ENCODE measurements around the gene STX11. TPM values are rescaled to one million over a fixed set of nuclear protein-coding genes. Genes with fewer than 3 reads are reported as not detected.
A peak's percentile ranks its signal among the peaks of the same experiment; 100 is the strongest.

STX11 gene
- polyA plus RNA-seq, 1 donor (not counting 4 experiments of a cell fraction or from before 2014, with no cell fraction given), result 0.28 TPM

DNA sequence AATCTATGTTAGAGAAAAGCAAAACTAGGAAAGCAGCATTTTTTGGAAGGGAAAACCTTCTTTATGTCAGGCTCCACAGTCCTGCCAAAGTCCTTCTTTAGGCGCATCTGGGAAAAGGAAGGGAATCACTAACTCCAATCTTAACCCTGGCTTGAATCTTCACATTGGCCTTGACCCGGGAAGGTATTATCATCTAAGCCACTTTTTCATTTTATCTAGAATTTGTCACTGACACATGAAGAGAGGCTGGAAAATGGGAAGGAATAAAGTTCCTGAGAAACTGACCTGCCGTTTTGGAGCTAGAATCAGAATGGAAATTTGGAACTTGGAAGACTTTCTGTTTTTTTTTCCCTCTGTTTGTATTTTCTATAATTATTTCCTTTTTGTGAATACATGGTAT lies 81.4 kb downstream of the STX11 start:
- TF ChIP-seq CTCF (optimal IDR thresholded peaks at IDR 0.05 in 1 of 3, IDR thresholded peaks at IDR 0.05 in 1 of 3, conservative IDR thresholded peaks at IDR 0.05 in 1 of 3; ENCODE audit: extremely low read depth in 1 of 3, insufficient read depth in 2 of 3, low read length in 3 of 3) (no peak), EZH2 (IDR thresholded peaks at IDR 0.05; ENCODE audit: low read length) (no peak)
- Histone ChIP-seq H3K79me2 (ENCODE audit: control insufficient read depth, insufficient read depth, low read length) (no peaks in the 10 kb centered on the region), H3K9ac (ENCODE audit: control insufficient read depth, extremely low read depth, insufficient read depth, low read length) (no peak overlapping the region), H3K4me1 (ENCODE audit: control insufficient read depth, extremely low read depth, insufficient read depth, low read length) (no peaks in the 10 kb centered on the region), H3K4me3 (ENCODE audit: control insufficient read depth in 2 of 3, extremely low read depth in 1 of 3, insufficient read depth in 2 of 3, low read depth in 1 of 3, low read length in 3 of 3) (no peak overlapping the region), H3K9me1 (ENCODE audit: control insufficient read depth, extremely low read depth, insufficient read depth, low read length) (no peaks in the 10 kb centered on the region), H3K27me3 (ENCODE audit: control insufficient read depth, extremely low read depth, insufficient read depth, low read length) (no peaks in the 10 kb centered on the region), H2AFZ (ENCODE audit: control insufficient read depth, low read length) (no peak overlapping the region), H3K36me3 (ENCODE audit: control insufficient read depth in 2 of 2, extremely low read depth in 1 of 2, insufficient read depth in 2 of 2, low read length in 2 of 2) (no peaks in the 10 kb centered on the region), H3K27ac (ENCODE audit: control insufficient read depth, insufficient read depth, low read length) (no peak overlapping the region), H3K4me2 (ENCODE audit: control insufficient read depth, extremely low read depth, insufficient read depth, low read depth, low read length) (no peak overlapping the region), H3K9me3 (ENCODE audit: control insufficient read depth, low read depth, low read length) (no peaks in the 10 kb centered on the region), H4K20me1 (ENCODE audit: control insufficient read depth, extremely low read depth, insufficient read depth, low read length) (no peaks in the 10 kb centered on the region)
- FAIRE-seq, result no peak
- dilution Hi-C loops (cut with MboI; ENCODE audit: extremely low pct_ligation_motif_present, low sequenced_read_pairs), result no loop called here
- no peak for DNase-seq (ENCODE audit: low read depth, low spot score)

DNA sequence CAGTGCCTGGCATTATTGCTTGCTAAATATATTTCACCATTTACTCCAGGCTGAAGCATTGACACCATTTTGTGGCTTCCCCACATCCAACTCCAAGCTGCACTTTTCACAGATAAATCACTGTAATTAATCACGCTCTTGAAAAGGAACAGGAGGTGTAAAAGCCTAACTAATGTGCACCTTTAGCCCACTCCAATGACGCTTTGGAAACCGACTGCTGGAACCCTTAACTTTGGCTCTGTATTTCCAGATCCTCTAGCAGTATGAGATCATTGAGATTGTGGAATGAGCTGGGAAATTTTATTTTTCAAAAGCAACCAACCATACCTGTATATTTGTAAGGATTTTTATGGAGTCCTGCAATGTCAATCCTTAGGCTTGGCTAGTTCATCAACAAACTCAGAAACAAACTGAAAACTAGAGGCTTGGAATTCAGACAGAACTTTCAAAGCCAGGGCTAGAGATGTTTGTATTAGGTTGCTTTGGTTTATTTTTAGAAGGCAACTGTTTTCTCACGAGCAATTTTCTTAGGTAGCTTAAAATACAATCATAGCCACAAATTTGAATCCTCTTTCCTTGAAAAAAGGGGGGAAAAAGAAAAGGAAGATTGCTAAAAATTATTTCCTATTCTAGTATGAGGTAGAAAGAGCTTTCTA lies 82.0 kb downstream of the STX11 start:
- Histone ChIP-seq H3K27me3 (ENCODE audit: control insufficient read depth, extremely low read depth, insufficient read depth, low read length) (no peaks in the 10 kb centered on the region), H3K4me2 (ENCODE audit: control insufficient read depth, extremely low read depth, insufficient read depth, low read depth, low read length) (no peak overlapping the region), H3K4me3 (ENCODE audit: control insufficient read depth in 2 of 3, extremely low read depth in 1 of 3, insufficient read depth in 2 of 3, low read depth in 1 of 3, low read length in 3 of 3) (no peak overlapping the region), H4K20me1 (ENCODE audit: control insufficient read depth, extremely low read depth, insufficient read depth, low read length) (no peaks in the 10 kb centered on the region), H3K4me1 (ENCODE audit: control insufficient read depth, extremely low read depth, insufficient read depth, low read length) (no peaks in the 10 kb centered on the region), H3K9me3 (ENCODE audit: control insufficient read depth, low read depth, low read length) (no peaks in the 10 kb centered on the region), H2AFZ (ENCODE audit: control insufficient read depth, low read length) (peak overlapping the region; percentile 41), H3K79me2 (ENCODE audit: control insufficient read depth, insufficient read depth, low read length) (no peaks in the 10 kb centered on the region), H3K9ac (ENCODE audit: control insufficient read depth, extremely low read depth, insufficient read depth, low read length) (no peak overlapping the region), H3K27ac (ENCODE audit: control insufficient read depth, insufficient read depth, low read length) (no peak overlapping the region), H3K36me3 (ENCODE audit: control insufficient read depth in 2 of 2, extremely low read depth in 1 of 2, insufficient read depth in 2 of 2, low read length in 2 of 2) (no peaks in the 10 kb centered on the region), H3K9me1 (ENCODE audit: control insufficient read depth, extremely low read depth, insufficient read depth, low read length) (no peaks in the 10 kb centered on the region)
- no peak for FAIRE-seq
- DNase-seq (ENCODE audit: low read depth, low spot score), result no peak
- TF ChIP-seq EZH2 (IDR thresholded peaks at IDR 0.05; ENCODE audit: low read length), result no peak
- no peak for TF ChIP-seq CTCF (optimal IDR thresholded peaks at IDR 0.05 in 1 of 3, IDR thresholded peaks at IDR 0.05 in 1 of 3, conservative IDR thresholded peaks at IDR 0.05 in 1 of 3; ENCODE audit: extremely low read depth in 1 of 3, insufficient read depth in 2 of 3, low read length in 3 of 3)
- dilution Hi-C loops (cut with MboI; ENCODE audit: extremely low pct_ligation_motif_present, low sequenced_read_pairs), result no loop called here

Measured in keratinocyte (primary cell).